Esophagus squamous epithelium (tissue), 4 donors: ENCODE data around the gene RPL5.

ENCODE experiments used
- POLR2A ChIP-seq, 4 donors: fragments of 450-650 bp; IDR thresholded peaks; one replicate each; pipeline ENCODE4 v1.6.1; 2017; ENCODE audit warnings: antibody characterized with exemption in 4 of 4, mild to moderate bottlenecking in 4 of 4, moderate library complexity in 3 of 4
- TF ChIP-seq, protein P1 (sequence below), 6 experiments: fragments of 450-650 bp in 4 of 6; fragments of 200-600 bp in 2 of 6; sonication (generic) in 2 of 6; IDR thresholded peaks; one replicate each; pipeline ENCODE4 v1.5.1; 2016 to 2019; ENCODE audit warnings: antibody characterized with exemption in 6 of 6, mild to moderate bottlenecking in 4 of 6, moderate library complexity in 4 of 6

- TF ChIP-seq, protein P1, sequence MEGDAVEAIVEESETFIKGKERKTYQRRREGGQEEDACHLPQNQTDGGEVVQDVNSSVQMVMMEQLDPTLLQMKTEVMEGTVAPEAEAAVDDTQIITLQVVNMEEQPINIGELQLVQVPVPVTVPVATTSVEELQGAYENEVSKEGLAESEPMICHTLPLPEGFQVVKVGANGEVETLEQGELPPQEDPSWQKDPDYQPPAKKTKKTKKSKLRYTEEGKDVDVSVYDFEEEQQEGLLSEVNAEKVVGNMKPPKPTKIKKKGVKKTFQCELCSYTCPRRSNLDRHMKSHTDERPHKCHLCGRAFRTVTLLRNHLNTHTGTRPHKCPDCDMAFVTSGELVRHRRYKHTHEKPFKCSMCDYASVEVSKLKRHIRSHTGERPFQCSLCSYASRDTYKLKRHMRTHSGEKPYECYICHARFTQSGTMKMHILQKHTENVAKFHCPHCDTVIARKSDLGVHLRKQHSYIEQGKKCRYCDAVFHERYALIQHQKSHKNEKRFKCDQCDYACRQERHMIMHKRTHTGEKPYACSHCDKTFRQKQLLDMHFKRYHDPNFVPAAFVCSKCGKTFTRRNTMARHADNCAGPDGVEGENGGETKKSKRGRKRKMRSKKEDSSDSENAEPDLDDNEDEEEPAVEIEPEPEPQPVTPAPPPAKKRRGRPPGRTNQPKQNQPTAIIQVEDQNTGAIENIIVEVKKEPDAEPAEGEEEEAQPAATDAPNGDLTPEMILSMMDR (IDR thresholded peaks at IDR 0.05): no peak
- TF ChIP-seq POLR2A (IDR thresholded peaks at IDR 0.05): no peak
Observed at GRCh38 chr1:92797297-92797696, 34.5 kb upstream of the RPL5 start.
